NCI-H69 (cell line): ENCODE measurements around the gene TKFC.
"Not testable (repeated sequence)": the region's sequence is repeated elsewhere in the genome, so short reads cannot be mapped to it uniquely, and the experiment has no call there.

Source experiments
- DNase-seq: peaks from one replicate; lab custom pipeline; 2025; lab: John Stamatoyannopoulos, UW

Gene TKFC

DNA sequence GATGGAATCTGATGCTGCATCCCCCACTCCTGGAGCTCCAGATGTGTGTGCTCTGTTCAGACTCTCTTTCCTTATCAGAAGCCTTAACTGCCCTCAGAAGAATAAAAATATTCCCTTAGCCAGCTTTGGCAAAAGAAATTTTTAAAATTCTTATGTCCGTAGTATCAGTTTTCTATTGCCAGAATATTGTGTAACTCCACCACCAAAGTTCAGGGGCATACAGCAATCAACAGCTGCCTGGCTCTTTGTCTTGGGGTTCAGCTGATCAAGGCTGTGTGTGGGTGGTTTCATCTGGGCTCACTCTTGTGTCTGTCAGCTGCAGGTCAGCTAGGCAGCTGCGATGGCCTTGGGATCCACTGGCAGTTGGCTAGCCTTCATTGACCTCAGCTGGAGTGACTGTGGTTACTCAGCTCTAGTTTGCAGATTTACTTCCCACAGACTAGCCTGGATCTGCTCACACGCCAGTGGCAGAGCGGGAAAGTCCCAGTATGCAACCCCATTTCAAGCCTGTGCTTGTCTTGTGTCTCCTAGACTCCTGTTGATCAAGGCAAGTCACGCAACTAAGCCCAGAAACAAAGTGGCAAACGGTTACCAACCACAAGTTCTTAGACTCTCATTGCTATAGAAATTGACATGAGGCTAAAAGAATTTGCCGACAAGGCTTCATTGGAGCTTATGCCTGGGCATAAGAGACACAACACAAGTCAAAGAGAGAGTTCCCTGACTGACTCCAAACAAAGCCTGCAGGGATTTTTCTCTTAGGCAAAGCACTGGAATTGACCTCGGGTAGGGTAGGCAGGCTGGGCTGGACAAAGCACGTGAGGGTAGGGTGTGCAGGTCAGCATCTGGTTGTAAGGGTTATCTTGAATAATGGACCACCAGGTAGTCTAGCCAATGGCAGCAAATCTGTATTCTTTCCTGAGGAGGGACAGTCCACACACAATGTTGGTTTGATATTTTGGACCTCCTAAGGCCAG, 36.6 kb downstream of the TKFC start:
- no peak for DNase-seq

DNA sequence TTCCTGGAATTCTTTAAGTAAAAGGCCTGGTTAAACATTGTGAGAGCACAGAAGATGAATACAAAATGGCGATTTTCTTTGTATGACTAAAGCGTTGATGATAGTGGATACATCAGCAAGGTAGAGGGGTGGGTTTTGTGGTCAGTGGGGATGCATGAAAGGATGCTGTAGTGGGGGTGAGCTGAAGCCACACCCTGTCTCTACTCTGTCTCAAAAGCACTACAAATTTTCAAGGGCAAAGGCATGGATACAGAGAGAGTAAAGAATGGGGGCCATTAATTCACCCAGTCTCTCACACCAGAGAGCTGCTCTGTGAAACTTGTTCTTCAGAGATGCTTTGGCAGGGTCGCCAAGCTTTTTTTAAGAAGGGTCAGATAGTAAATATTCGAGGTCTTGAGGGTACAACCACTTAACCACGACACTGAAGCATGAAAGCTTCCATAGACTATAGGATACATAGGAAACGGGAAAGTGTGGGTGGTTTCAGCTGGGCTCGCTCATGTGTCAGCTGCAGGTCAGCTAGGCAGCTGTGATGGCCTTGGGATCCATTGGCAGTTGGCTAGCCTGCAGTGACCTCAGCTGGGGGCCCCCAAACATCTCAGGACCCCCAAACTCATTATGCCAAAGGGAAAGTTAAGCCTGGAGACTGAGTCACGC, 37.4 kb downstream of the TKFC start:
- no peak for DNase-seq

DNA sequence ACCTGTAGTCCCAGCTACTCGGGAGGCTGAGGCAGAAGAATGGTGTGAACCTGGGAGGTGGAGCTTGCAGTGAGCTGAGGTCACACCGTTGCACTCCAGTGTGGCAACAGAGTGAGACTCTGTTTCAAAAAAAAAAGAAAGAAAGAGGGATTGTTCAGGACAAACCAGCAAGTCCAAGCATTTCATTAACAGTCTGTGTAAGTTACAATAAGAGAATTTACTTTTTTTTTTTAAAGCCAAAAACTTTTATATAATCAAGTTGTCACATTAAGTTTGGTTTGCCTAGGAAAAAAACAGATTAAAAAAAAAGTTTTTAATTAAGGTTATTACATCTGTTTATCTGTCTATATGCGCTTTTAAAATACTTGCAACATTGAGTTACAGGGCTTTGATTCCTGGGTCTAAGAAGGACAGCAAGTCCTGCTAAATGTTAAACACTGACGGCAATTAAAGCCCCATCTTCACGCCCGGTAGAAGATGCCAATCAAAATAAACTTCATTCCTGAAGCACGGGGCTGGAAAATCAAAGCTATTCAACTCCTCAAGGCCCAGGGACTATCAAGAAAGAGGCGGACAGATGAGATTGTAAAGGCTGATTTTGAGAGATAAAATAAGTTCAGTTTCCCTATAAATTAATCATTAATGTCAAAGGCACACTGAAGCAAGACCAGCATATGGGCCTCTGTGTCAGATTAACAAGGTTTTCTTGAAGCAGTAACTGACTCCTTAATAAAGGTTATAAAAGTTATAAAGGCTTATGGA, 39.8 kb downstream of the TKFC start:
- no peak for DNase-seq

DNA sequence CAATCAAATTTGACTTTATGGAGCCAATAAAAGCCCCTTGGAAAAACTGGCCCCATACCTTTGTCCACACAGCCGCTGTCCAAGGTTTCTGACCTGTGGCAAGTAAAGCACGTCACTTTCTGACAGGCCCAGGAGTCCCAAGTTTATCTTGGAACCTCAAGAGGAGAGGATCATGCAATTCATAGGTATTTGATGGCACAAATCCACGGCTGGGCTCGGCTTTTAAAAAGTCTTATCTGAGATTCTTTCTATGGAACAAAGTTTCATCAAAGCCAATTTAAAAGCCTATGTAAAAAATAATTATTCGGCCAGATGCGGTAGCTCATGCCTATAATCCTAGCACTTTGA, 42.7 kb downstream of the TKFC start:
- no peak for DNase-seq

DNA sequence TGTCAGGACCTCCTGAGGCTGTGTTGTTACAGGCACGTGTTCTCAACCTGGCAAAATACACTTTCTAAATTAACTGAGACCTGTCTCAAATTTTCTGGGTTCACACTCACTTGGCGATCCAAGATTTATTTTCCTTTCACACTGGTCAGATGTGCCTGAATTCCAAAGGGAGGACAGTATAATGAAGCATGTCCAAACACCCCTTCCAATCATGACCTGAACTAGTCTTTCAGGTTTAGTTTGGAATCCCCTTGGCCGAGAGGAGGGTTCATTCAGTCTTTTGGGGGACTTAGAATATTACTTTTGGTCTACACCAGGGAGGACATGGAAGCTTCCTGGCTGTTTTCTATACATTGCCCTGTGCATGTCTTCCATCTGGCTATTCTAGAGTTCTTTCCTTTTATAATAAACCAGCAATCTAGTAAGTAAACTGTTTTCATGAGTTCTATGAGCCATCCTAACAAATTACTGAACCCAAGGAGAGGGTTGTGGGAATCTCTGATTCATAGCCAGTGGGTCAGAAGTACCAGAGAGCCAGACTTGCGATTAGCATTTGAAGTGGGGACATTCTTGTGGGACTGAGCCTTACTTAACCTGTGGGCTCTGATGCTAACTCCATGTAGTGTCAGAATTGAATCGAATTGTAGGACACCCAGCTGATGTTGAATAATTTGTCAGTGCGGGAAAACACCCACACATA, 44.6 kb downstream of the TKFC start:
- no peak for DNase-seq

DNA sequence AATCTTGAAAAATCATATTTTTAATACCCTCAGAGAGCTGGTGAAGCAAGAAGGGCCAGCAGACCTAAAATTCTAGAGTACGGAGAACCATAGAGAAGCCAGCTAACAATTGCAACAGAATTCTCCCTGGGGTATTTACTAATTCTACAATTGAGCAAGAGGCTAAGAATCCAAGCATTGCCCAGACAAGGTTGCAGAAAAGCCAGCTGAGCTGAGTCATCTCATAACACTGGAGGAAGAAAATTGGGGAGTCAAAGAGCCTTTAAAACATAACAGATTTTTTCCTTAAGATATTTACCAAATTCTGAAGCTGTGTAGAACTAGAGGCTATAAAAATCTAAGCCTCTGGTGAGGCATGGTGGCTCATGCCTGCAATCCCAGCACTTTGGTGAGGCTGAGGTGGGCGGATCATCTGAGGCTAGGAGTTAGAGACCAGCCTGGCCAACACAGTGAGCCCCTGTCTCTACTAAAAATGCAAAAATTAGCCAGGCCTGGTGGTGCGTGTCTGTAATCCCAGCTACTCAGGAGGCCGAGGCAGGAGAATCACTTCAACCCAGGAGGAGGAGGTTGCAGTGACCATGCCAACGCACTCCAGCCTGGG, 45.8 kb downstream of the TKFC start:
- DNase-seq, result no peak

DNA sequence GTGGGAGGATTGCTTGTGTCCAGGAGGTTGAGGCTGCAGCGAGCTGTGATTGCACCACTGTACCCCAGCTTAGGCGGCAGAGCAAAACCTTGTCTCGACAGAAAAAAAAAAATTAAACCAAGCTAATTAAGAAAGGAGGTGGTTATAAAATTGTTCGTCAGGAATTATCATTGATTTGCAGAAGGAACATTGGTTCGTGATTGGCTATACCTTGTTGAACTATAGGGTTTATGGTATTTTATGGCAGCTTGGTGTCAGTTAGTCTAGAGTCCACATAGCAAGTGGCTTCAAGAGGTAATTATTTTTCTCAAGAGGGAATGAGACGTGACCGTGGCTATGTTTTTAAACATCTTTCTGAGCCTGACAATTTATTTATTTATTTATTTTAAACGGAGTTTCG, 47.9 kb downstream of the TKFC start:
- no peak for DNase-seq

DNA sequence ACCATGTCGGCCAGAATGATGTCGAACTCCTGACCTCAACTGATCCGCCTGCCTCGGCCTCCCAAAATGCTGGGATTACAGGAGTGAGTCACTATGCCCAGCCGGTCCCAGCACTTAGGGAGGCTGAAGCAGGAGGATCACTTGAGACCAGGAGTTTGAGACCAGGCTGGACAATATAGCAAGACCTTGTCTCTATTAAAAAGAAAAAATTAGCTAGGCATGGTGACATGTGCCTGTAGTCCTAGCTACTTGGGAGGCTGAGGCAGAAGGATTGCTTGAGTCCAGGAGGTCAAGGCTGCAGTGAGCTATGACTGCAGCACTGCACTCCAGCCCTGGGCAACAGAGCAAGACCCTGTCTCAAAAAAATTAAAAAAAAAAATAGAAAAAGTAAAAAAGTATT, 50.8 kb downstream of the TKFC start:
- not testable (repeated sequence) for DNase-seq

DNA sequence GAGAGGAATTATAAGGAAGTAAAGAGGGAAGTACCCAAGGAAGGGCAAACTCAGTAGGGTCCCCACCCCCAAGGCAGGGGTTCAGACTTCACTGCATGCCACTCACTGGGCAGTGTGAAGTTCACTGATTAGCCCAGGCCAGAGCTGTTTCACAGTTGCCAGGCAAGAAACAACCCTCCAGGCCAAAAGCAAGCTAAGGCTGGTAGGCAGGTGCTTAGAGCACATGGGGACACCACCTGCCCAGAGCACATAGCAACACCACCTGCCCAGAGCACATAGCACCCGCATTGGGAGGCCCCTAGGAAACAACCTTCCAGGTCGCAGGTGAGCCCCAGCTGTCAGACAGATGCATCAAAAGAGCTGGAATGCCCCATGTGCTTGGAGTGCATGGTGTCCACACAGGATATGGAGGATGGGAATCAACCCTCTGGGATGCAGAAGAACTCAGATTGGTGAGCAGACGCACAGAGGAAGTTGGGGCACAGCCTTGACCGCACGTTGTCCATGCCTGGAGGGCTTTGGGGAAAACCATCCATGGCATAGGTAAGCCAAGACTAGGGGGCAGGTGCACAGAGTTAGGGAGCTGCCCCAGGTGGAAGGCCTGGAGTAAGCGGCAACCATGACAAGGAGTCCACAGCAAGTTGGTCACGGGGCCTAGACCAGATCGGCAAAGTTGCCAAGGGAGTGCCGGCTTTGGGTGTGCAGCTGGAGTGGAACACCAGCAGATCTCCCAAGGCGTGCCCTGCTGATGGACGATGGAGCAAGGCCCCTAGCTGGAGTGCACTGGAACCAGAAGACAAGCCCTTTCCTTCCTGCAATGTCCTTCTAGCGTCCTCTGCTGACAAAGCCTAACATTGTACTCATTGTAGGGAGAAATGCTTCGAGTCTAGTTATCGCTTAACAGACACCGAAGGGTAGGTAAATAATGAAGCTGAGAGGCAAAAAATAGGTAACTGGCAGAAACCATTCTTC, 51.5 kb downstream of the TKFC start:
- peak; percentile 49 for DNase-seq

DNA sequence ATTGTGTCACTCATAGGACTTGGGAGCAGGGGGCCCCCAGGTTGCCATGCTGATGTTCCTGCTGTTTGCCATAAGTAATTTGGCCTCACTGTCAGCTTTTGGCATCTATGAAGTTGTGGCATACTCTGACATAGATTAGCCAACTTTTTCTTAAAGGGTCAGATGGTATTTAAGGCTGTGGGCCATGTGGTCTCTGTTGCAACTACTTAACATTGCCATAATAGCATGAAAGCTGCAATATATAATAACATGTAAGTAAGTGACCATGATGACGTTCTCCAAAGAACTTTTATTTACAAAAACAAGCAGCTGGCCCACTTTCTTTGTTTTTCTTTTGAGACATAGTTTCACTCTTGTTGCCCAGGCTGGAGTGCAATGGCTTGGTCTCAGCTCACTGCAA, 57.1 kb downstream of the TKFC start:
- DNase-seq, result no peak

DNA sequence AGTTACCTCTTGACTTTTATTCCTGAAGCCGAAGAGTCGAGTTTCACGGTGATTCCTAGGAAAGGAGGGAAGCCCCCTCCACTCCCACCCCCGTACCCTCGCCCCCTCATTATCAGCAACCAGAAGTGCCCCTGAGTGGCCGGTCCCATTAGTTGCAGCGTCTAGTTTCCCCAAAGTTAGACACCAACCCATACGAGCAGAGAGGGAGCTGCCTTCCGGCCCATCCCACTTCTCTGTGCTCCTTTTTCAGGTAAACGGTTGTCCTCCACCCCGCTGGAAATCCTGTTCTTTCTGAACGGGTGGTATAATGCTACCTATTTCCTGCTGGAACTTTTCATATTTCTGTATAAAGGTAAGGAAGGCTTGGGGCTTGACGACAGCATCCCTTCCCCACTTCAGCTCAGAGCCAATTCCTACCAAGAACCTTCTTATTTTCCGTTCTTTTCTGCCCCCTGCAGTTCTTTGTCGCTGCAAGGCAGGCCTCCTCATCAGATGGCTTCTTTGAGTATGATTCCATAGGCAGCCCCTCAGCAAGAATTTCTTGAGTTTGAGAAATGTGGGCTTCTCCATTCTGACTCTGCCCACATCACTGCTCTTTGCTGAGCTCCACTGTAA, 60.1 kb downstream of the TKFC start:
- peak; percentile 35 for DNase-seq
